GM10266 (cell line): ENCODE measurements around the gene DKK2.

Experiments
- DNase-seq: peaks from one replicate; pipeline ENCODE4 v3.0.0; 2012; ENCODE audit errors: extremely low spot score
- CTCF ChIP-seq: IDR thresholded peaks from 2 replicates; pipeline ENCODE4 v1.5.1; 2012; ENCODE audit warnings: mild to moderate bottlenecking, low read depth; ENCODE audit not compliant: control insufficient read depth, insufficient read depth; ENCODE audit errors: missing control alignments

Gene DKK2

GRCh38 chr4:106893395-106893881, 142.7 kb downstream of the DKK2 start:
- DNase-seq = no peak
- TF ChIP-seq CTCF = no peak

- no peak for TF ChIP-seq CTCF
- DNase-seq = no peak
These were observed 143.3 kb downstream of the DKK2 start for GRCh38 chr4:106892786-106893185.

GRCh38 chr4:106875340-106875739, 160.8 kb downstream of the DKK2 start:
- no peak for TF ChIP-seq CTCF
- DNase-seq = no peak
